GM19240 (cell line): ENCODE data around the gene CASP9.
"Not testable (repeated sequence)": the region's sequence is repeated elsewhere in the genome, so short reads cannot be mapped to it uniquely, and the experiment has no call there.

Experiments
- DNase-seq: peaks from one replicate; pipeline ENCODE4 v3.0.0; 2011; ENCODE audit warnings: low spot score; ENCODE audit not compliant: insufficient read length

Gene CASP9

GRCh38 chr1:15469821-15470448 lies 54.1 kb downstream of the CASP9 start:
- DNase-seq = not testable (repeated sequence)

DNA sequence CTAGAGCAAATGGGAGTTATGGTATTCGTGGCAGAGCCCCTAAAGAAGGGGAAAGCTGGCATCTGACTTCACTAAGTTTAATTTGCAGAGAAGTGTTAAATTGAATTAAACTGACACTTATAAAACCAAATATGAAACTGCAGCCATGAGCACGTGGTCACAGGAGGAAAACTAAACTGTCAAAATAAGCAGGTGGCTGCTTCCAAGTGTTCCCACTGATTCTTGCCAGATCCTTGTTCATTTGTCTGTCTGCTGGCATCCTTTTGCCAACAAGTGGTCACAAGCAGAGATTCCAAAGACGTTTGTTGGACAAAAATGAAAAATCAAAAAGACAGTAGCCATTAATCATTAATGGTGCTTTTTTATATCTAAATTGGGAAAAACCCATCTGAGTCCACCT lies 54.7 kb downstream of the CASP9 start:
- DNase-seq = no peak

DNA sequence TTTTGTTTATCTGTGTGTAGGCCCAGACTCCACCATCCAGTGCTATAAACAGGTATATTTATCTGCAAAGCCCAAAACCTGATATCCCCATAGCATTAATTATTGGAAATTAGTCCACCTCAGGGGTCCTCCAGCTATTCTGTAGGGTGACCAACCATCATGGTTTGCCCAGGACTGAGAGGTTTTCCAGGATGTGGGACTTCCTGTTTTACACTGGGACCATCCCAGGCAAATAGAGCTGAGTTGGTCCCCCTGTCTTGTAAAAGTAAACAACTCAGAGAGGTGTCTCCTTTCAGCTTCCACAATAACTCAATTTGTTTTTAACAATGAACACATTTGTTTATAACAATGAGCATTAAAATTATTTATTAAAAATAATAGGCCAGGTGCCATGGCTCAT lies 55.9 kb downstream of the CASP9 start:
- DNase-seq = no peak

DNA sequence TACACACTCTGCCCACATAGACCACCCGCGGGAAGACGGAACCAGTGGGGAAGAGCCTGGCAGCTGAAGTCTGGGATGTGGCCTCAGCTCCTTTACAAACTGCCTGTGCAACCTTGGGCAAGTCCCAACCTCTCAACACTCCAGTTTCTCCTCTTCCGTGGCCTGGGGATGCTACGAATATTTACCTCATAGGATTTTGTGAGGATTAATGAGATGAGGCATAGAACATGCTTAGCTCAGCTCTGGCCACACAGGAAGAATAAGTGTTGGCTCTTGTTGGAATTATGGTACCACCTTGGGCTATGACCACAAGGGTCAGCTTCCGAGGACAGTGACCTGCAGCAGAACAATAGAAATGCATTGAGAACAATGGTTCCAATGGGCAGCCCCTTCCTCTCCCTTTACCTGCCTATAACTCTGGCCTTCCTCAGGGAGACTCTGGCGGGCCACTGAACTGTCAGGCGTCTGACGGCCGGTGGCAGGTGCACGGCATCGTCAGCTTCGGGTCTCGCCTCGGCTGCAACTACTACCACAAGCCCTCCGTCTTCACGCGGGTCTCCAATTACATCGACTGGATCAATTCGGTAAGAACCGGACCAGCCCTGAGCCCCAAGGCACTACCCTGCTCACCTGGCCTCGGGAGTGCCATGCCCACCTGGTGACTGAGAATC lies 56.9 kb downstream of the CASP9 start:
- DNase-seq = not testable (repeated sequence)

- no peak for DNase-seq
Measured at GRCh38 chr1:15465674-15466073, 58.3 kb downstream of the CASP9 start.

DNA sequence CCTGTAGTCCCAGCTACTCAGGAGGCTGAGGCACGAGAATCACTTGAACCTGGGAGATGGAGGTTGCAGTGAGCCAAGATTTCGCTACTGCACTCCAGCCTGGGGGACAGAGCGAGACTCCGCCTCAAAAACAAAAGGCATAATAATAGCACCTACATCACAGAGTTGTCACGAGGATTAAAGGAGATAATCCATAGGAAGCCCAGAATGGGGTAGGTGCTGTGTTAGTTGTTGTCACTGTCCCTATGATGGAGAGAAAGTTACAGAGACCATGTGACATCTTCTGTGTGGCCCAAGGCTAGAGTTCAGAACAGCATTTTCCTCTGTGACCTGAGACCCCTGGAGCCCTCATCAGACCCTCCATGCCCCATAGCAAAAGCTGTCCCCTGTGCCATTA lies 60.1 kb downstream of the CASP9 start:
- DNase-seq = not testable (repeated sequence)

DNA sequence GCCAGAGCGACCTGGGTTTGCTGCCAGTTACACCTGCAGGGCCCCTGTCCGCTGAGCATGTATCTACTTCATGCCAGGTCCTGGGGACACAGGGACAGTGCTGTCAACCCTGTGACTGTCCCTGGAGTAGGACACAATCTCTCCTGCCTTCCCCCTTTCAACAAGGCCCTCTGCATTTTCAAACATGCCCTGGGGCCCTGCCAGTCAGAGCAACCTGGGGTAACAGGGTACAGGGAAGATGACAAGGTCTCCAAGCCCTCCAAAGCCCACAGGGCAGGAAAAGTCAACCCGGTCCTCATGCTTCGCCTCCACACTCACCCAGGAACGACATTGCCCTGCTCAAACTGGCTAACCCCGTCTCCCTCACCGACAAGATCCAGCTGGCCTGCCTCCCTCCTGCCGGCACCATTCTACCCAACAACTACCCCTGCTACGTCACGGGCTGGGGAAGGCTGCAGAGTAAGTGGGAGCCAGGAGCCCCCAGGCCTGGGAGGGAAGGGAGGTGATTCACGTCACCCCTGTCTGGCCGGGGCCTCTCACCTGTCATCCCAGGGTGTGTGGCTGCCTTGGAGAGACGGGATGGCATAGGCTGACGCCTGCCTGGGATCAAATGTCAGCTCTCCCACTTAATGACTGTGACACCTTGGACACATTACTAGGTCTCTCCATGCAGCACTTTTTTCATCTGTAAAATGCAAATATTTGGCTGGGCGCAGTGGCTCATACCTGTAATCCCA lies 60.8 kb downstream of the CASP9 start:
- DNase-seq = not testable (repeated sequence)

DNA sequence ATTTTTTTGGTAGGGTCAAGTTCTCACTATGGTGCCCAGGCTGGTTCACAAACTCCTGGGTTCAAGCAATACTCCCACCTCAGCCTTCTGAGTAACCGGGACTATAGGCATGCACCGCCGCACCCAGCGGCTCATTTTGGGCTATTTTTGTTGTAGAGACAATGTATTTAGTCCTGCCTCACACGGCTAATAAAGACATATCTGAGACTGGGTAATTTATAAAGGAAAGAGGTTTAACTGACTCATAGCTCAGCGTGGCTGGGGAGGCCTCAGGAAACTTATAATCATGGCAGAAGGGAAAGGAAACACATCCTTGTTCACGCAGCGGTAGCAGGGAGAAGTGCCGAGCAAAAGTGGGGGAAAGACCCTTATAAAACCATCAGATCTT lies 63.3 kb downstream of the CASP9 start:
- no peak for DNase-seq

DNA sequence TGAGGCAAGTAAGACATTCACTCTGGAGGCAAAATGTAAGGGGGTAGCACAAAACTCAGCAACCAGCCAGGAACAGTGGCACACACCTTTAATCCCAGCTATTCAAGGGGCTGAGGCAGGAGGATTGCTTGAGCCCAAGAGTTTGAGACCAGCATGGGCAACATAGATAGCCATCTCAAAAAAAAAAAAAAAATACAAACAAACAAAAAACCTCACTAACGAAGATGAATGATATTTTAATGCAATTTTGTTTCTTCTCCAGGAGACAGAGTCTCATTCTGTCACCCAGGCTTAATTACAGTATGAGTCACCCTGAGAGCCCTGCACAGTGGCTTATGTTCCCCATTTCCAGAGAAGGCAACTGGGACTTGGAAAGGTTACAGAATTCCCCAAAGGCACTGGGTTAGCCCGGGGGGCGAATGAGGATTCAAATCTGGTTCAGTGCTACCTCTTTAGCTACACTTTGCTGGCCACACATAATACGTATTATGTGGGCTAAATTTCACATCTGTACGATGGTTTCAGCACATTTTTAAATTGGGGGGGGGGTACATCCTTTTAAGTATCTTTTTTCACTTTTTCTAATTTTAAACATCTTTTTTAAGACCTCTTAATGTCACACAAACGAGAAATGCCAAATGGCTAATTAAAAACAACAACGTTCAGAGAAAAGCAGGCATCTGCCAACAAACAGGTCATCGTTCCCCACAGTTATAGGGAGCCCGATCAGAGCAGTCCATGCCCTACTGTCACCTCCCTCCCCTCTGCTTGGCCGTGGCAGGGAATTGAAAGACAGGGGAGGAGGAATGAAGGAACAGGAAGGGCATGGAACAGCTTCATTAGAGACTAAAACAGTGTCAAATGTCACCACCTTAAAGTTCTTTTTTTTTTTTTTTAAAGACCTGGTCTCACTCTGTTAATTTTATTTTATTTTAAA lies 64.0 kb downstream of the CASP9 start:
- DNase-seq = no peak

- DNase-seq = not testable (repeated sequence)
Measured at GRCh38 chr1:15458388-15458787, 65.6 kb downstream of the CASP9 start.

DNA sequence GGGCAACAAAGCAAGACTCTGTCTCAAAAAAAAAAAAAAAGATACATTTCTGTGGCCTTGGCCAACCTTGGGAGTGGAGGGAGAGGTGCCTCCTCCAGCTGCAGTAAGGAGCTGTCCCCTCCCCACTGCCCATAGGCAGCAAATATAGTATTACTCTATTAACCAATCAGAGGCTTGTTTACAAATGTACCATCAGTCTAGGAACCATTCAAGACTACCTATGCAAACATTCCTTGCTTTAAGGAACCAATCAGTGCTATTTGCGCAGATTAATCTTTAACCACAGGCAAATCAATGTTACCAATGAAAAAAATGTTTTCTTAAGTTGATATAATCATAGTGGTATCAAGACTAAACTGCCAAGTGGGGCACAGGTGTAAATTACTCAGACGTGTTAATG lies 66.4 kb downstream of the CASP9 start:
- DNase-seq = no peak

- no peak for DNase-seq
Measured at GRCh38 chr1:15456313-15456954, 67.6 kb downstream of the CASP9 start, which contains the start of gene CELA2A. Gene CELA2A (plus strand): TSS chr1:15456732. CDS start chr1:15456754, 22 bp downstream.

DNA sequence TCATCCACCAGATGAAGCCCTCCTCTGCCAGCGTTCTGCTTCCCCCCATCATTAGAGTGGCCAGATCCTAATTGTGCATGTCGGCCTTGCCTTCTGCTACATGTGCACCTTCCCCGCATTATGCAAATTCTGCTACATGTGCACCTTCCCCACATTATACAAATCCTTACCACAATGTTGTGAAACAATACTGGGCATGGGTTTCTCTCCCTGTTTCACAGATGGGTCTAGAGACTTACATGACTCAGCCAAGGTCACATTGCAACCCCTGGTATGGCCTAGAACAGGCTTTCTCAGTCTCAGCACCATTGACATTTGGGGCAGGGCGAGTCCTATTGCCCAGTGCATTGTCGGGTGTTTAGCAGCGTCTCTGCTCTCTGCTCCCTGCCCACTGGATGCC lies 68.5 kb downstream of the CASP9 start:
- no peak for DNase-seq

- no peak for DNase-seq
Measured at GRCh38 chr1:15454256-15454655, 69.8 kb downstream of the CASP9 start.

DNA sequence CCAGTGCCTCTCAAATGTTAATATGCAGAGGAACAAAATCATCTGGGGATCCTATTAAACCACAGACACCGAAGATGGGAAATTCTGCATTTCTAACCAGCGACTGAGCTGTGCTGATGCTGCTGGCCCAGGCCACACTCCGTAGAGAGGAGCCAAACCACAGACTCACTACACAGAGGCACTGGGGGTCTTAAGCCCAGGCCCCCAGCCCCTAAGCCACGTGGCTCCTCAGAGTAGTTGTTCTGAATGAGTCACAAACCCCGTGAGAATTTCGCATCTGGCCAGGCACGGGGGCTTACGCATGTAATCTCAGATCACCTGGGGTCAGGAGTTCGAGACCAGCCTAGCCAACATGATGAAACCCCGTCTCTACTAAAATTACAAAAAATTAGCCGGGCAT lies 70.3 kb downstream of the CASP9 start:
- DNase-seq = no peak

DNA sequence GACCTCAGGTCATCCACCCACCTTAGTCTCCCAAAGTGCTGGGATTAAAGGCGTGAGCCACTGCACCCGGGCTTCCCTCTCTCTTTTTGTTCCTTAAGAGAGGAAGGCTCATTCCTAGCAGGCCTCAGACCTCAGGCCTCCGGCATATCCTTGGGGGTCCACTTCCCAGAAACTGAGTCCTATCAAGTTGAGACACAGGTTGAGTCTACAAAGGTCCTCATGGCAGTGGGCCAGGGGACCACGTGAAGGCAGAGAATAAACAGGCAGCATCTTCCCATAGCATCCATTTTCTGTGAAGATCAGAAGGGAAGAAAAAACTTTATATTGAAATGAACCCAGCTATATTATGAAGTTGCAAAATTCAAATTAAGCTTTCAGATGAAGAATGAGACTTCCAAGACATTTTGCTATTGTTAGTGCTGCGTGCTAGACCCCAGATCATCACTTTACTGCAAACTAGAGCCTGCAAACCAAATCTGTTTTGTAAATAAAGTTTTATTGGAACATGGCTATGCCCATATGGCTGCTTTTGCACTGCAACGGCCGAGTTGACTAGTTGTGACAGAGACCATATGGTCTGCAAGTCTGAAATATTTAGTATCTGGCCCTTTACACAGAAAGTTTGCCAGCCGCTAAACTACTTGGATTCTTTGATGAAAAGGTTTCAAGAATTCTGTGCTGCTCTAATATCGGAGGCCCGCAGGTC lies 71.0 kb downstream of the CASP9 start:
- DNase-seq = no peak

DNA sequence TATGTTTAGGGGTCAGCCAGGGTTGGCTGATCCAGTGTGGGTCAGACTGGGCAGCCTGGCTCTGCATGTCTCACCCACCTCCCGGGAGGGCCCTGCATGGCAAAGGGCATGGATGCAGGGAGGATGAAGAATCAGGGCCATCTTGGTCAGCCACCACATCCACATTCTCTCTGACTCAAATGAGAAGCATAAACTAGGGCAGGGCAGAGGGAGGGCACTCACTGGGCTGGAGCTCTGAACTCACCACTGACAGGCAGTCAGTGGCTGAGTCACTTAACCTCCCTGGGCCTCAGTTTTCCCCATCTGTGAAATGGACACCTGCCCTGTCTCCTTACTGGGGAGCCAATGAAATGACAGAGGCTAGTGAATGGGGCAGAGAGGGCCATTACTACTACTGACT lies 71.8 kb downstream of the CASP9 start:
- DNase-seq = no peak

DNA sequence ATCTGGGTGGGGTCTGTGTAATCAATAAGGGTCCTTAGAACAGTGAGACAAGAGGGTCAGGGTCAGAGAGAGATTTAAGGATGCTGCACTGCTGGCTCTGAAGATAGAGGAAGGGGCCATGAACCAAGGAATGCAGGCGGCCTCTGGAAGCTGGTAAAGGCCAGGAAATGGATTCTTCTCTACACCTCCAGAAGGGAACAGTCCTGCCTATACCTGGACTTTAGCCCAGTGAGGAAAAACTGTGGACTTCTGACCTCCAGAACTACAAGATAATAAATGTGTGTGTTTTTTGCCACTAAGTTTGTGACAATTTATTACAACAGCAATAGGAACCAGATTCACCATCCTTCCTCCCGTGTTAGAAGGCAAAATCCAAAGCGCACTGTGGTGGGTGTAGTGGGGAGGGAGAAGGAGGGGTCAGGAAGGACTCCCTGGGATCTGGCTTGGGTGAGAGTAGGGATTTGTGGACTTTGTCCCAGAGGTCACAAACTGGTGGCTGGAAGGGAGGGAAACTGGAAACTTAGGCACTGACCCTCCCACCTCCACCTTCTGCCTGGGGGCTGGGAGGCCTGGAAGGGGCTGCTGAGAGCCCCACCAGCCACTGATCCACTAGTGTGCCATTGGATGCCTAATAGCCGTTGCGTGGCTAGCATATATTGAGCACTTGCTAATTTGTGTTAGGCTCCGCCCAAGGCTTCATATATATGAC lies 72.8 kb downstream of the CASP9 start:
- DNase-seq = no peak

GRCh38 chr1:15449567-15449966 lies 74.4 kb downstream of the CASP9 start:
- no peak for DNase-seq
